ELR (cell line): ENCODE results near the gene RXRA.

Experiments
- DNase-seq: peaks from one replicate; pipeline ENCODE4 v3.0.0-alpha.2; 2015; ENCODE audit warnings: low read depth

The RXRA gene

DNA sequence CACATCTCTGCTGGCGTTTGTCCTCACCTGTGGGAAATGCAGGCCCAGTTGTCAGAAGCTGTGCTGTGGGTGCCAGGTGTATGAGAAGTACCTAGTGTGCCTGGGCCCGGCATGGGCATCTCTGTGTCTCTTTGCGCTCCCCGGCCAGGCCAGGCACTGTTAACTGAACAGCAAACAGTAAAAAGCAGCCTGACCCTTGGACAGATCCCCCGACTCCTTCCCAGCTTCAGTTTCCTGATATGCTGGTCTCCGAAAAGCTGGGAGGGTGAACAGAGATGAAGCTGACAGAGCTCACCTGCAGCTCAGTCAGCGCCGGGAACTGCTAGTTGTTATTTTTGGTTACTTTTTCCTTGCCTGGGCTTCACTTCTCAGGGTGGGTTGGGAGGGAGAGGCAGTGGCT is 28.9 kb downstream of the RXRA start:
- DNase-seq: no peak

GRCh38 chr9:134355561-134356279 is 29.5 kb downstream of the RXRA start:
- no peak for DNase-seq

DNA sequence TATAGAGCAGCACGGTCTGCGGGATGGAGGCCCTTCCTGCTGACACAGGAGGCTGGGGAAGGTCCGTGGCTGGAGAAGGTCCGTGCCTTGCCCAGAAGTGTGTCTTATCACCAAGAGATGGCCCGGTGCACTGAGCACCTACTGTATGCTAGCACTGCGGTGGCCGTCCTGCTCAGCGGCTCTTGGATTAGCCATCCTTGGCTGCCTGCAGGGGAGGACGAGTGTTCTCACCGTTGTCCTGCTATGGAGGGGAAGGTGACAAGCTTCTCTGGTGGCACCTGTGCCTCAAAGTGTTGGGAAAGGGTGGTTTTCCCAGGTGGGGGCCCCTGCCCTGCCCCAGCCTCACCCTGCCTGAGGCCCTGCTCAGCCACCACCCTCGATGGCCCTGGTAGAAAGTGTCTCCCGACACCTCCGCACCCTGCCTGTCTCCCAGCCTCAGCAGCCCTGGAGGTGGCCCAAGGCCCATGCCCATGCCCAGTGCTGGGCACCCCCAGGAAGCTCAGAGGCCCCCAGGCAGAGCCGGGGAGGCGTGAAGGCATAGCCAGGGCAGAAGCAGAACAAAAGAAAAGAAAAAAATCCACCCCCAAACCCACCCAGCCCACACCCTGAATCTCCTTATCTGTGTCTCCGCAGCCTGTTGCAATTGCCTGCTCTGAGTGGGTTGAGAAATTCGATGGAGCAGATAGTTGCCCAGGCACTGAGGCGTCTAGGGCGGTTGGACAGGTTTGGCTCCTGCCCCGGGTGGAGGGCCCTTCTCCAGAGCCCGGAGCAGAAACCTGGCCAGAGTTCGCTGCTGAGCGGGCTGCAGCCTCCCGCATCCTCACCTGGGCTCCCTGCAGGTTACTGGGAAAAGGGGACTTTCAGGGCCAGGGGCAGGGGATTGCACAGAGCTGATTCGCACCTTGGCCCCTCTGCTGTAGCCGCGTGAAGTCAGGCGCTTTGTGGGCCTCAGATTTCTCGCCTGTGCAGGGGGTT is 30.5 kb downstream of the RXRA start:
- DNase-seq: no peak

GRCh38 chr9:134357631-134358025 is 31.4 kb downstream of the RXRA start:
- no peak for DNase-seq

- no peak for DNase-seq
These were observed 31.9 kb downstream of the RXRA start for GRCh38 chr9:134358026-134358661.

- DNase-seq: no peak
These were observed 32.5 kb downstream of the RXRA start for GRCh38 chr9:134358662-134359319.

- no peak for DNase-seq
These were observed 33.4 kb downstream of the RXRA start for GRCh38 chr9:134359493-134360179.

- no peak for DNase-seq
These were observed 34.0 kb downstream of the RXRA start for GRCh38 chr9:134360180-134360759.

DNA sequence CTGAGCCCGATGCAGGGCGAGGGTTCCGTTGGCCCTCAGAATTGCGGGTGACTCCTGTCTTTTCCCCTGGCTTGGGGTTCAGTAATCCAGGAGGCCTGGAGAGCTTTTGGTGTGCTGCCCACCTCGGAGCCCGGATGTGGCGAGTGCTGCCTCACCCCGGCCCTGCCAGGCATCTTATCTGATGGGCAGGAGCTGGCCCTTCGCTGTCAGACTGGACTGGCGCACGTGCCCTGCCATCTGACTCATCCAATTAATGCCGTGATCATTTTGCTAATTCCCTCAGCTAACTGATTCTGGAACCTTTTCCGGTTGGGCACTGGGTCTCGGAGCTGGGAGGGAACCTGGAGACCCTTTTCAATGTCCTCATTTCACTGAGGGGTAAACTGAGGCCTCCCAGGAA is 34.6 kb downstream of the RXRA start:
- DNase-seq: peak; percentile 42

GRCh38 chr9:134361426-134361825 is 35.2 kb downstream of the RXRA start:
- no peak for DNase-seq

- DNase-seq: no peak
These were observed 35.7 kb downstream of the RXRA start for GRCh38 chr9:134361843-134362414.

- DNase-seq: no peak
These were observed 37.2 kb downstream of the RXRA start for GRCh38 chr9:134363450-134363849.

- DNase-seq: no peak
These were observed 38.3 kb downstream of the RXRA start for GRCh38 chr9:134364391-134365114.

DNA sequence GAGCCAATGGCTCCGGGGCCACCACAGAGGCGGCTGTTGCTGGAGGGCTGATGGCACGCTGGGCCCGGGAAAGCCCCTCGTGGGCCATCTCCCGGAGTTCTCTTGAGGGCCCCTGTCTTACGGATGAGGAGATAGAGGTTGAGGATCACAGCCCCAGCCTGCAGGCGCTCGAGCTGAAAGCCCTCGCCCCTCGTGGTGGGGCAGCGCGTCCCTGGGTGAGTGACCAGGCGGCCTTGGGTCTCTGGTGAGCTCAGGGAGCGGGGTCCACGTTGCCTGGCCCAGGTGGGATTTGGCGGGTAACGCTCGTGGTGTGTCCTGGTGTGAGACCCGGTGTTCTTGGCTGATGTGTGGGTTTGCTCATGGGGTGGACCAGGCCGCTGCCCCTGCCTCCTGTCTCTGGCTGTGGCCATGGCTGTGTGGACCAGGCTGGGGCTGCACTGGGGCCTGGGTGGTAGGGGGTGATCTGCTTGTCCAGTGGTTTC is 38.9 kb downstream of the RXRA start:
- DNase-seq: no peak

DNA sequence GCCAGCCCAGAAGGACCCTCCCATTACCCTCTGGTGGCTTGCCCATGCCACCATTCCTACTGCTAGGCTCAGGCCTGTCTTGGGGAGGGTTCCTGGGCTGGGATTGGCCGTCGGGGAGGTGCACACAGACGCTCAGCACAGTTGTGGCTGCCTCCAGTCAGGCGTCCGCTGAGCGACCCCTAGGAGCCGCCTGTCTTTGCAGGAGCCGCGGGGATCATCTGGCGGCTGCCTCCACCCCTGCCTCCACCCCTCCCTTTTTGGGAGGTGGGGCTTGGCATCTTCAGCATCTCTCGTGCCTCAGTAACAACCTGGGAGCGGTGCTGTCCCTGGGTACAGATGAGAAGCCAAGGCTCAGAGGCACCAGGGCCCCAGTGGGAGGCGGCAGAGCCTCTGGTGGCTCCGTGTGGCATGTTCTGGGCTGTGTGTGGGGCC is 39.6 kb downstream of the RXRA start:
- DNase-seq: no peak

DNA sequence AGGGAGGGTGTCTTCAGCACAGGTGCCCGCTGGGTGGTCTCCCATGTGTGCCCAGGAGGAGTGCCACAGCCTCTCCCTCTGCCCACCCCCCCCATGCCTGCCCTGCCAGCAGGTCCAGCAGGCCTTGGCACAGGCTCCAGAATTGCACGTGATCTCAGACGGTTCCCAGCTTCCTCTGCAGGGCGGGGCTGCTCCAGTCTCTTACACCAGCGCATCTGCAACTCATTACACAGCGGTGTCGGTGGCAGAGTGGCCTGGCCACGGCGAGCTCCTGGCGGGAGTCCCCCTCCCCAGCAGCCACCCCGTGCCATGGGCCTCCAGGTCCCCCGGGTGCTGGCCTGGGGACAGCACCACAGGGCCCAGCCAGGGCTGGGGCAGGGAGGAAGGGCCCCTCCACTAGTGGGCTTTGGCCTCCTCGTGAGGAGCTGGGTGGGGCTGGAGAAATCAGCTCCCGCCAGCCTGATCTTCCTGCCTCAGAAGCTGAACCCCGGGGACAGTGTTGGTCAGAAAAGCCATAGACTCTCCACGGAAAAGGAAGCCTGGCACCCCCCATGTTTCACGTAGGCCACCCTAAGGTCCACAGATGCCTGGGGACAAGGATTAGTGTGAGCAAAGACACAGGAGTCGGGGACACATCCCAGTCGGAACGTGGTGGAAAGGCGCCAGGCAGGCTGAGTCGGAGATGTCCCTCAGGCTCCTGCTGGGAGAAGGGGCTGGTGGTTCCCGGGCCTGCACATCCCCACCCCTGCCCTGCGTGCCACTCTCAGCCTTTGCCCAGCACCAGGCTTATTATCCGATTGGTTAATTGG is 40.2 kb downstream of the RXRA start:
- DNase-seq: peak; percentile 74

GRCh38 chr9:134367061-134367460 is 40.8 kb downstream of the RXRA start:
- no peak for DNase-seq

DNA sequence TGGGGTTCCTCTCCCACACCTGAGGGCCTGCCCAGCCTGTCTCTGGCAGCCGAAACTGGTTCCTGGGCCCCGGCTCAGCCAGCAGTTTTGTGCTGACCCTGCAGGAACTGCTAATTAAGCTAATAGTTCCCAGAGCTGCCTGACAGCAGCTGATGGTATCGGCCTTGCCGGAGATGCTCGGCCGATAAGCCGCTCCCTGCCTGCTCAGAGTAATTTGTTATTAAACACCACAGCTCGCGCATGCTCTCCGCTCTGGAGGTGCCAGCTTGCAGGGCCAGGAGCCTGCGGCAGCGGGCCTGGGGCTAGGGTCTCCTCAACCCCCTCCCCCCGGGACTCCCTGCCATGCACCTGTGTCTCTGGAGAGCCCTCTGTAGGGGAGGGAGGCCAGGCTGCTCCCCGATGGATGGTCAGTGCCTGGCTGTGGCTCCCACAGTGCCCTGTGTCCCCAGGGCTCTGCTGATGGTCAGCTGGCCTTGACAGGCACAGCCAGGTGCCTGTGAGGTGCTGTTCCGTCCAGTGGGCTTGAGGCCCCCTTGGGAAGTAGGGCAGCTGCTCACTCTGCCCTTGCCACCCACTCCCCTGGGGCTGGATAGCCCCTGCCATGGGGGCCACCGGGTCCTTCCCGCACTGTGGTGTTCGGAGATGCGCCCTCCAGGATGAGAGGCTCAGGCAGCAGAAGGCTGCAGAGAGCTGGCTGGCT is 41.7 kb downstream of the RXRA start:
- DNase-seq: no peak
